Uterus (tissue), 4 donors: ENCODE measurements around the gene PDLIM7. TPM values are rescaled to one million over a fixed set of nuclear protein-coding genes. Genes with fewer than 3 reads are reported as not detected.

Source experiments
- DNase-seq, 2 donors: peaks; one replicate each; pipeline ENCODE4 v3.0.0-alpha.2; 2019 to 2020
- H3K27ac ChIP-seq, 2 donors: fragments of 200-600 bp; sonication (generic); 1 replicate in 1 of 2; 2 replicates in 1 of 2; pipeline ENCODE4 v1.5.1; 2016 to 2018
- H3K27me3 ChIP-seq, 2 donors: fragments of 200-600 bp; sonication (generic); one replicate each; pipeline ENCODE4 v1.5.1; 2018 to 2019; ENCODE audit warnings: control low read depth in 1 of 2
- H3K36me3 ChIP-seq, 2 donors: fragments of 200-600 bp; sonication (generic); one replicate each; pipeline ENCODE4 v1.5.1; 2019; ENCODE audit warnings: control low read depth in 1 of 2
- H3K4me1 ChIP-seq, 2 donors: fragments of 200-600 bp; sonication (generic); one replicate each; pipeline ENCODE4 v1.5.1; 2018 to 2019; ENCODE audit warnings: control low read depth in 1 of 2
- H3K4me3 ChIP-seq, 2 donors: fragments of 200-600 bp; sonication (generic); 1 replicate in 1 of 2; 2 replicates in 1 of 2; pipeline ENCODE4 v1.5.1; 2018 to 2019; ENCODE audit warnings: mild to moderate bottlenecking in 1 of 2
- H3K9me3 ChIP-seq, 2 donors: fragments of 200-600 bp; sonication (generic); one replicate each; pipeline ENCODE4 v1.5.1; 2019; ENCODE audit warnings: control low read depth in 1 of 2
- POLR2A ChIP-seq, 2 donors: fragments of 450-650 bp; IDR thresholded peaks; one replicate each; pipeline ENCODE4 v1.6.1; 2016; ENCODE audit warnings: antibody characterized with exemption in 2 of 2, mild to moderate bottlenecking in 1 of 2, moderate library complexity in 1 of 2
- intact Hi-C: fragments of 100-400 bp; cut with DNase I; formaldehyde crosslinking; loops from one replicate; pipeline ENCODE4 v1.15.1; 2023; ENCODE audit warnings: low total_unique reads
- total RNA-seq, 4 donors: library from RNA; depleted of rRNA in 3 of 4; stranded (reverse); fragments of >200 nt in 3 of 4; gene quantifications; one replicate each; pipeline versions ENCODE4 v1.1.0 to v1.2.4, GENCODE V29; 2014 to 2023
- TF ChIP-seq, protein P1 (sequence below), 4 experiments: fragments of 200-600 bp in 2 of 4; fragments of 450-650 bp in 2 of 4; sonication (generic) in 2 of 4; IDR thresholded peaks; one replicate each; pipeline ENCODE4 v1.5.1; 2016 to 2019; ENCODE audit warnings: antibody characterized with exemption in 4 of 4, mild to moderate bottlenecking in 2 of 4, moderate library complexity in 1 of 4
- donor health status: DM: yes; HTN: yes; CAD: no.

PDLIM7 gene
- total RNA-seq, 4 donors from 2014 or later: 102 to 543 (median 193) TPM

GRCh38 chr5:177439518-177440053 is 57.8 kb downstream of the PDLIM7 start:
- Histone ChIP-seq H3K27ac (no peak overlapping the region), H3K27me3 (no peaks in the 10 kb centered on the region), H3K4me3 (no peak overlapping the region), H3K4me1 (no peaks in the 10 kb centered on the region), H3K36me3 (no peaks in the 10 kb centered on the region), H3K9me3 (no peaks in the 10 kb centered on the region)
- TF ChIP-seq POLR2A (IDR thresholded peaks at IDR 0.05): no peak
- TF ChIP-seq, protein P1, sequence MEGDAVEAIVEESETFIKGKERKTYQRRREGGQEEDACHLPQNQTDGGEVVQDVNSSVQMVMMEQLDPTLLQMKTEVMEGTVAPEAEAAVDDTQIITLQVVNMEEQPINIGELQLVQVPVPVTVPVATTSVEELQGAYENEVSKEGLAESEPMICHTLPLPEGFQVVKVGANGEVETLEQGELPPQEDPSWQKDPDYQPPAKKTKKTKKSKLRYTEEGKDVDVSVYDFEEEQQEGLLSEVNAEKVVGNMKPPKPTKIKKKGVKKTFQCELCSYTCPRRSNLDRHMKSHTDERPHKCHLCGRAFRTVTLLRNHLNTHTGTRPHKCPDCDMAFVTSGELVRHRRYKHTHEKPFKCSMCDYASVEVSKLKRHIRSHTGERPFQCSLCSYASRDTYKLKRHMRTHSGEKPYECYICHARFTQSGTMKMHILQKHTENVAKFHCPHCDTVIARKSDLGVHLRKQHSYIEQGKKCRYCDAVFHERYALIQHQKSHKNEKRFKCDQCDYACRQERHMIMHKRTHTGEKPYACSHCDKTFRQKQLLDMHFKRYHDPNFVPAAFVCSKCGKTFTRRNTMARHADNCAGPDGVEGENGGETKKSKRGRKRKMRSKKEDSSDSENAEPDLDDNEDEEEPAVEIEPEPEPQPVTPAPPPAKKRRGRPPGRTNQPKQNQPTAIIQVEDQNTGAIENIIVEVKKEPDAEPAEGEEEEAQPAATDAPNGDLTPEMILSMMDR (IDR thresholded peaks at IDR 0.05): no peak
- DNase-seq: no peak
- intact Hi-C loops: no loop called here

- Histone ChIP-seq H3K9me3 (no peaks in the 10 kb centered on the region), H3K4me1 (no peaks in the 10 kb centered on the region), H3K27ac (no peak overlapping the region), H3K36me3 (no peaks in the 10 kb centered on the region), H3K4me3 (no peak overlapping the region), H3K27me3 (no peaks in the 10 kb centered on the region)
- intact Hi-C loops: no loop called here
- no peak for TF ChIP-seq POLR2A (IDR thresholded peaks at IDR 0.05)
- TF ChIP-seq, protein P1 (IDR thresholded peaks at IDR 0.05): no peak
- no peak for DNase-seq
Observed at GRCh38 chr5:177438468-177438867, 58.9 kb downstream of the PDLIM7 start.

- H3K4me1 ChIP-seq: no peaks in the 10 kb centered on the region
- TF ChIP-seq, protein P1 (IDR thresholded peaks at IDR 0.05): no peak
Observed at GRCh38 chr5:177437623-177438022, 59.8 kb downstream of the PDLIM7 start.

DNA sequence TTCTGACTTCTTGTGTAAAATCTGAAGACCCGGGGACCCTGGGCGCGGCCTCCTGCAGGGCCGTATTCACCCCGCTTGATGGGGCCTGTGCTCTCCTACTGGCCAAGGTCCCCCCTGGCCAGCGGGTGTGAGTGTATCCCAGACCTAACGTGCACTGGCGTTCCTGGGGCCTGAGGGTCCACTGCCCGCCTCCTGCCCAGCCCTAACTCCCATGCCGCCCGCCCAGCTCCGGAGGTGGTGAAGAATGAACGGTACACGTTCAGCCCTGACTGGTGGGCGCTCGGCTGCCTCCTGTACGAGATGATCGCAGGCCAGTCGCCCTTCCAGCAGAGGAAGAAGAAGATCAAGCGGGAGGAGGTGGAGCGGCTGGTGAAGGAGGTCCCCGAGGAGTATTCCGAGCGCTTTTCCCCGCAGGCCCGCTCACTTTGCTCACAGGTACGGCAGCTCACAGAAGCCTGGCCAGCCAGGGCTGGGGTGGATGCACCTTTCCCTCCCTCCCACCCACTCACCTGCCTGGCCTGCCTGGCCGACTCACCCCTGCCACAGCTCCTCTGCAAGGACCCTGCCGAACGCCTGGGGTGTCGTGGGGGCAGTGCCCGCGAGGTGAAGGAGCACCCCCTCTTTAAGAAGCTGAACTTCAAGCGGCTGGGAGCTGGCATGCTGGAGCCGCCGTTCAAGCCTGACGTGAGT is 61.4 kb downstream of the PDLIM7 start:
- H3K9me3 ChIP-seq: no peaks in the 10 kb centered on the region
- no peaks in the 10 kb centered on the region for H3K27me3 ChIP-seq
- DNase-seq: no peak
- no peak overlapping the region for H3K27ac ChIP-seq
- H3K36me3 ChIP-seq: no peaks in the 10 kb centered on the region
- H3K4me3 ChIP-seq: no peak overlapping the region
- no peaks in the 10 kb centered on the region for H3K4me1 ChIP-seq
- no peak for TF ChIP-seq POLR2A (IDR thresholded peaks at IDR 0.05)
- TF ChIP-seq, protein P1 (IDR thresholded peaks at IDR 0.05): no peak
- intact Hi-C loops: no loop called here

More at GRCh38 chr5:177437623-177438022, 59.8 kb downstream of the PDLIM7 start:
- Histone ChIP-seq H3K4me3 (no peak overlapping the region), H3K36me3 (no peaks in the 10 kb centered on the region), H3K27me3 (no peaks in the 10 kb centered on the region), H3K9me3 (no peaks in the 10 kb centered on the region), H3K27ac (no peak overlapping the region)
- no peak for DNase-seq
- intact Hi-C loops: no loop called here

GRCh38 chr5:177434942-177435738 is 62.3 kb downstream of the PDLIM7 start:
- DNase-seq: no peak
- Histone ChIP-seq H3K27me3 (no peaks in the 10 kb centered on the region), H3K4me3 (no peak overlapping the region), H3K4me1 (no peaks in the 10 kb centered on the region), H3K27ac (no peak overlapping the region), H3K9me3 (no peaks in the 10 kb centered on the region), H3K36me3 (no peaks in the 10 kb centered on the region)
- no peak for TF ChIP-seq POLR2A (IDR thresholded peaks at IDR 0.05)
- TF ChIP-seq, protein P1 (IDR thresholded peaks at IDR 0.05): no peak
- intact Hi-C loops: no loop called here
